WERI-Rb-1 (cell line): ENCODE measurements around the gene FAM193A.
"Not testable (repeated sequence)": the region's sequence is repeated elsewhere in the genome, so short reads cannot be mapped to it uniquely, and the experiment has no call there.

Source experiments
- DNase-seq: peaks from one replicate; pipeline ENCODE4 v3.0.0-alpha.2; 2020
- H3K27ac ChIP-seq: fragments of 250-450 bp; sonication (Bioruptor Pico); 2 replicates; pipeline ENCODE4 v1.5.1; 2020; ENCODE audit warnings: mild to moderate bottlenecking, moderate library complexity
- H3K27me3 ChIP-seq: fragments of 250-450 bp; sonication (Bioruptor Pico); 2 replicates; pipeline ENCODE4 v1.5.1; 2021; ENCODE audit warnings: mild to moderate bottlenecking, low read depth, moderate library complexity; ENCODE audit not compliant: insufficient read depth, severe bottlenecking
- H3K36me3 ChIP-seq: fragments of 250-450 bp; sonication (Bioruptor Pico); 2 replicates; pipeline ENCODE4 v1.5.1; 2020; ENCODE audit warnings: mild to moderate bottlenecking, moderate library complexity
- H3K4me3 ChIP-seq: 2 replicates; pipeline ENCODE4 v1.5.1; 2011; ENCODE audit warnings: low read depth, mild to moderate bottlenecking, control low read depth, low read length
- H3K9me3 ChIP-seq: fragments of 250-450 bp; sonication (Bioruptor Pico); 2 replicates; pipeline ENCODE4 v1.5.1; 2021; ENCODE audit warnings: mild to moderate bottlenecking, moderate library complexity; ENCODE audit not compliant: severe bottlenecking
- CTCF ChIP-seq: IDR thresholded peaks from 2 replicates; pipeline ENCODE4 v1.5.1; 2011; ENCODE audit warnings: low read depth, mild to moderate bottlenecking, control low read depth, inconsistent platforms, low read length

Gene FAM193A

DNA sequence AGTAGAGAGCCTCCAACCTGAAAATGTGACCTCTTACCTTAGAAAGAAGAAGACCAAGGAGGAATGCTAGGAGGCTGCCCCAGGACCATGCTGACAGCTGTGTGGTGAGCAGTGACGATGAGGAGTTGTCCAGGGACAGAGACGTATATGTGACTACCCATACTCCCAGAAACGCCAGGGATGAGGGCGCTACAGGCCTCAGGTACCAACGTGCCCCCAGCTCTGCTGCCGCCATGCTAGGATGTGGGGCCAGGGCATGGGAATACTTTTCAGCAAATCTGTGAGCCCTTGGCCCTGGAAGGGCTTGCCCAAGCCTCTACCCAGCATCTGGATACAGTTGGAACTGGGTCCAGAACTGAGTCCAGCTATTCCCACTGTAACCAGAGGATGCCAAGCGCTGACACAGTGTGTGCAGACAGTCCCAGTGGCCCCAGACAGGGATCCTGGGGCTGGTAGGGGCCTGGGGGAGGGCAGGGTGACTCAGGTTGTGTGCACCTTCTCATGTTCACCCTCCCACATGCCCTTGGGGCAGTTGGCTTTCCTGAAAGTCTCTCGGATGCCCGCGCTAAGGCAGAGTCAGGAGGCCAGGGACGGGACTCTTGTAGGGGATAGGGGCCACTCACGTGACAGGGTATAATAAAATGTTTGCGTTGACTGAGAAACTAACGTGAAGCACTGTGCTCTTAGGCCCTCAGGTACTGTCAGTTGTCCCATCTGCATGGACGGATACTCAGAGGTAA is 23.9 kb upstream of the FAM193A start:
- DNase-seq = no peak
- Histone ChIP-seq H3K9me3 (no peaks in the 10 kb centered on the region), H3K4me3 (no peak overlapping the region), H3K27me3 (no peaks in the 10 kb centered on the region), H3K36me3 (peaks cover 70% of the 10 kb centered on the region), H3K27ac (no peak overlapping the region)
- TF ChIP-seq CTCF = no peak

GRCh38 chr4:2514193-2514592 is 22.3 kb upstream of the FAM193A start:
- H3K4me3 ChIP-seq, H3K27me3 ChIP-seq, H3K9me3 ChIP-seq, H3K27ac ChIP-seq, DNase-seq: not testable (repeated sequence)
- H3K36me3 ChIP-seq = peaks cover 62% of the 10 kb centered on the region

DNA sequence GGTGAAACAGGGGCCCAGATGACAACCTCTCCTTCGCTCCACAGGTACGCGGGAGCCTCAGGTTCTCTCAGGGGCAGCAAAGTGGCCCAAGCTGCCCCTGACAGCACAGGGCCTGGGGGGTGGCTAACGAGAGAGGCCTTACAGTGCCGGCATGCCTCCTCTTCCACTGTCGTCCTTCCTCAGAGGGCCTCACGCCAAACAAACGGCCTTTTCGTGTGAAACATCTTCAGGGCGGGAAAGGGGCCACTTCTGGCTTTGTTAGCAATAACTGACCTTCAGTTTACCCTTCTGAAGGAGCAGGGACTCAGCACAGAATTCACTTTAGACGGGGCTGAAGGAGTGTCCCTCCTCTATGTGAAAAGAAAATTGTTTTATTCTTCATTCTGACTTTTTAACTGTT is 21.5 kb upstream of the FAM193A start:
- H3K36me3 ChIP-seq = peaks cover 55% of the 10 kb centered on the region
- not testable (repeated sequence) for DNase-seq, H3K4me3 ChIP-seq, H3K27ac ChIP-seq, H3K27me3 ChIP-seq, H3K9me3 ChIP-seq

- DNase-seq = no peak
- no peaks in the 10 kb centered on the region for H3K27me3 ChIP-seq
- H3K9me3 ChIP-seq = no peaks in the 10 kb centered on the region
- no peak for TF ChIP-seq CTCF
- peaks cover 45% of the 10 kb centered on the region for H3K36me3 ChIP-seq
- no peak overlapping the region for H3K27ac ChIP-seq
- H3K4me3 ChIP-seq = no peak overlapping the region
Measured at GRCh38 chr4:2515830-2516550, 20.5 kb upstream of the FAM193A start.

GRCh38 chr4:2516635-2517034 is 19.8 kb upstream of the FAM193A start:
- peaks cover 43% of the 10 kb centered on the region for H3K36me3 ChIP-seq
- no peak for TF ChIP-seq CTCF
- H3K4me3 ChIP-seq = no peak overlapping the region
- DNase-seq = no peak
- H3K27ac ChIP-seq = no peak overlapping the region
- no peaks in the 10 kb centered on the region for H3K9me3 ChIP-seq
- H3K27me3 ChIP-seq = no peaks in the 10 kb centered on the region

DNA sequence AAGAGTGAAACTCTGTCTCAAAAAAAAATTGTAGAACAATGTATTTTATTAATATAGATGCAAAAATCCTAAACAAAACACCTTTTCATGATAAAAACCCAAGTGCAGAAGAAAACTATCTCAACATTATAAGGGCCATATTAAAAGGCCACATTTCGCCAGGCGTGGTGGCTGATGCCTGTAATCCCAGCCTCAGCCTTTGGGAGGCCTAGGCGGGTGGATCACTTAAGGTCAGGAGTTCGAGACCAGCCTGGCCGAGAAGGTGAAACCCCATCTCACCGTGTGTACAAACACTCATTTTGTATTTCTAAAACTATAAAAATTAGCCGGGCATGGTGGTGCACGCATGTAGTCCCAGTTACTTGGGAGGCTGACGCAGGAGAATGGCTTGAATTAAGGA is 9.9 kb upstream of the FAM193A start:
- H3K27ac ChIP-seq = no peak overlapping the region
- no peak for TF ChIP-seq CTCF
- no peak overlapping the region for H3K4me3 ChIP-seq
- no peak for DNase-seq
- no peaks in the 10 kb centered on the region for H3K36me3 ChIP-seq
- H3K27me3 ChIP-seq = no peaks in the 10 kb centered on the region
- no peaks in the 10 kb centered on the region for H3K9me3 ChIP-seq
